SK-N-SH treated with all-trans-retinoic acid at 6 μM for 48 hours (cell line): Measurements from ENCODE around the gene ZSCAN30.

Source experiments
- ATAC-seq: fragments of 200-7000 bp; cut with Tn5 transposase; 3 replicates; pipeline ENCODE4 v1.9.1; 2020; ENCODE audit warnings: mild to moderate bottlenecking, moderate library complexity
- RARB ChIP-seq: fragments of 250-450 bp; sonication (Bioruptor Pico); IDR thresholded peaks from 2 replicates; pipeline ENCODE4 v1.8.0; 2021; ENCODE audit warnings: mild to moderate bottlenecking, moderate library complexity
- TCF4 ChIP-seq: fragments of 250-450 bp; sonication (Bioruptor Pico); IDR thresholded peaks from 2 replicates; pipeline ENCODE4 v1.8.0; 2021; ENCODE audit warnings: mild to moderate bottlenecking, moderate library complexity, borderline replicate concordance
- TOX ChIP-seq: fragments of 250-450 bp; sonication (Bioruptor Pico); IDR thresholded peaks from 2 replicates; pipeline ENCODE4 v1.8.0; 2021; ENCODE audit warnings: mild to moderate bottlenecking, moderate library complexity, borderline replicate concordance
- ZNF565 ChIP-seq: fragments of 450-650 bp; formaldehyde crosslinking; conservative IDR thresholded peaks from 2 replicates; pipeline ENCODE4 v1.5.0; 2020; ENCODE audit warnings: low read depth, mild to moderate bottlenecking, moderate library complexity
- ZNF70 ChIP-seq: fragments of 450-650 bp; formaldehyde crosslinking; IDR thresholded peaks from 2 replicates; pipeline ENCODE4 v1.5.0; 2020; ENCODE audit warnings: mild to moderate bottlenecking, moderate library complexity
- TF ChIP-seq, protein P1 (sequence below): fragments of 250-450 bp; sonication (Bioruptor Pico); IDR thresholded peaks from 2 replicates; pipeline ENCODE4 v1.8.0; 2021; ENCODE audit warnings: low read depth, mild to moderate bottlenecking, moderate library complexity, borderline replicate concordance
- TF ChIP-seq, protein P2 (sequence below): fragments of 250-450 bp; sonication (Bioruptor Pico); IDR thresholded peaks from 2 replicates; pipeline ENCODE4 v1.5.0; 2020; ENCODE audit warnings: mild to moderate bottlenecking, moderate library complexity
- TF ChIP-seq, protein P3 (sequence below): fragments of 250-450 bp; sonication (Bioruptor Pico); IDR thresholded peaks from 2 replicates; pipeline ENCODE4 v1.5.1; 2020; ENCODE audit warnings: low read depth, mild to moderate bottlenecking, moderate library complexity

Gene ZSCAN30

DNA sequence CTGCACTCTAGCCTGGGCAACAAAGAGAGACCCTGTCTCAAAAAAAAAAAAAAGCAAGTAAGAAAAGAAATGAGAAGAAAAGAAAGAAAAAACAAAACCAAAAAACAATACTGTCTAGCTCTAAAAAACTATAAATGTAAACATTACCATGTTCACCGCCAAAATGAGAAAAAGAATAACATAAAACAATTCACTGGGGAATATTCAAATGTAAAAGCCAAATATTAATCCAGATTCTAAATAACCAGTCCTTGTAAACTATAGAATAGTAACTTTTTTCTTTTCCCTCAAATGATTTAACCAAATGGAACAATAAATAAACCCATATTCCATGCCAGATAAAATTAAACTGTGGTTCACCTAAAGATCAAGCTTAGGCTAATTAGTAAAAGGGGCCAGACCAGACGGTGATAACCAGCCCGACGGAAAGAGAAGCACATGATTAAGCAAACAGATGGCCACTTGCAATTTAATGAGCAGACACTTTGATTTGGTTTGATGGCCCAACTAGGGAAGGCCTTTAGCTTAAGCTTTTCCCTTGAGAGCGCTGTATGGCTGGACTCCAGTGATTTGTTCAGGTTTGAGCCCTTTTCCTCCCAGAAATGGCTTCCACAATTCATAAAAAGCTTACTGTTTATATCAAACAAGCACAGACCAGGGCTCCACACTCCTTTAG lies 88.6 kb downstream of the ZSCAN30 start:
- TF ChIP-seq, protein P1, sequence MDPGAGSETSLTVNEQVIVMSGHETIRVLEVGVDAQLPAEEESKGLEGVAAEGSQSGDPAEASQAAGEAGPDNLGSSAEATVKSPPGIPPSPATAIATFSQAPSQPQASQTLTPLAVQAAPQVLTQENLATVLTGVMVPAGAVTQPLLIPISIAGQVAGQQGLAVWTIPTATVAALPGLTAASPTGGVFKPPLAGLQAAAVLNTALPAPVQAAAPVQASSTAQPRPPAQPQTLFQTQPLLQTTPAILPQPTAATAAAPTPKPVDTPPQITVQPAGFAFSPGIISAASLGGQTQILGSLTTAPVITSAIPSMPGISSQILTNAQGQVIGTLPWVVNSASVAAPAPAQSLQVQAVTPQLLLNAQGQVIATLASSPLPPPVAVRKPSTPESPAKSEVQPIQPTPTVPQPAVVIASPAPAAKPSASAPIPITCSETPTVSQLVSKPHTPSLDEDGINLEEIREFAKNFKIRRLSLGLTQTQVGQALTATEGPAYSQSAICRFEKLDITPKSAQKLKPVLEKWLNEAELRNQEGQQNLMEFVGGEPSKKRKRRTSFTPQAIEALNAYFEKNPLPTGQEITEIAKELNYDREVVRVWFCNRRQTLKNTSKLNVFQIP (CRISPR knock-in tag): no peak
- TF ChIP-seq TCF4 (CRISPR knock-in tag): peak; percentile 61; the same call in 1 of the 2 replicates
- TF ChIP-seq, protein P2, sequence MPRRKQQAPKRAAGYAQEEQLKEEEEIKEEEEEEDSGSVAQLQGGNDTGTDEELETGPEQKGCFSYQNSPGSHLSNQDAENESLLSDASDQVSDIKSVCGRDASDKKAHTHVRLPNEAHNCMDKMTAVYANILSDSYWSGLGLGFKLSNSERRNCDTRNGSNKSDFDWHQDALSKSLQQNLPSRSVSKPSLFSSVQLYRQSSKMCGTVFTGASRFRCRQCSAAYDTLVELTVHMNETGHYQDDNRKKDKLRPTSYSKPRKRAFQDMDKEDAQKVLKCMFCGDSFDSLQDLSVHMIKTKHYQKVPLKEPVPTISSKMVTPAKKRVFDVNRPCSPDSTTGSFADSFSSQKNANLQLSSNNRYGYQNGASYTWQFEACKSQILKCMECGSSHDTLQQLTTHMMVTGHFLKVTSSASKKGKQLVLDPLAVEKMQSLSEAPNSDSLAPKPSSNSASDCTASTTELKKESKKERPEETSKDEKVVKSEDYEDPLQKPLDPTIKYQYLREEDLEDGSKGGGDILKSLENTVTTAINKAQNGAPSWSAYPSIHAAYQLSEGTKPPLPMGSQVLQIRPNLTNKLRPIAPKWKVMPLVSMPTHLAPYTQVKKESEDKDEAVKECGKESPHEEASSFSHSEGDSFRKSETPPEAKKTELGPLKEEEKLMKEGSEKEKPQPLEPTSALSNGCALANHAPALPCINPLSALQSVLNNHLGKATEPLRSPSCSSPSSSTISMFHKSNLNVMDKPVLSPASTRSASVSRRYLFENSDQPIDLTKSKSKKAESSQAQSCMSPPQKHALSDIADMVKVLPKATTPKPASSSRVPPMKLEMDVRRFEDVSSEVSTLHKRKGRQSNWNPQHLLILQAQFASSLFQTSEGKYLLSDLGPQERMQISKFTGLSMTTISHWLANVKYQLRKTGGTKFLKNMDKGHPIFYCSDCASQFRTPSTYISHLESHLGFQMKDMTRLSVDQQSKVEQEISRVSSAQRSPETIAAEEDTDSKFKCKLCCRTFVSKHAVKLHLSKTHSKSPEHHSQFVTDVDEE (CRISPR knock-in tag): peak; percentile 52; the same call in 1 of the 2 replicates
- no peak for TF ChIP-seq RARB (CRISPR knock-in tag)
- no peak for TF ChIP-seq TOX
- no peak for TF ChIP-seq ZNF70 (CRISPR knock-in tag)
- no peak for TF ChIP-seq ZNF565 (CRISPR knock-in tag)
- TF ChIP-seq, protein P3, sequence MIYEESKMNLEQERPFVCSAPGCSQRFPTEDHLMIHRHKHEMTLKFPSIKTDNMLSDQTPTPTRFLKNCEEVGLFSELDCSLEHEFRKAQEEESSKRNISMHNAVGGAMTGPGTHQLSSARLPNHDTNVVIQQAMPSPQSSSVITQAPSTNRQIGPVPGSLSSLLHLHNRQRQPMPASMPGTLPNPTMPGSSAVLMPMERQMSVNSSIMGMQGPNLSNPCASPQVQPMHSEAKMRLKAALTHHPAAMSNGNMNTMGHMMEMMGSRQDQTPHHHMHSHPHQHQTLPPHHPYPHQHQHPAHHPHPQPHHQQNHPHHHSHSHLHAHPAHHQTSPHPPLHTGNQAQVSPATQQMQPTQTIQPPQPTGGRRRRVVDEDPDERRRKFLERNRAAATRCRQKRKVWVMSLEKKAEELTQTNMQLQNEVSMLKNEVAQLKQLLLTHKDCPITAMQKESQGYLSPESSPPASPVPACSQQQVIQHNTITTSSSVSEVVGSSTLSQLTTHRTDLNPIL (CRISPR knock-in tag): no peak
- no peak for ATAC-seq
